Fibroblast of peridontal ligament (primary cell): ENCODE data around the gene ELFN1.

Experiments used
- DNase-seq: peaks from one replicate; pipeline ENCODE4 v3.0.0-alpha.2; 2010; ENCODE audit errors: extremely low read depth

Gene ELFN1

GRCh38 chr7:1669954-1670893, at the start of gene ELFN1:
ELFN1 (plus strand) TSS chr7:1670277; CDS start chr7:1744597, 74,320 bp downstream.
- DNase-seq = peak; percentile 61

DNA sequence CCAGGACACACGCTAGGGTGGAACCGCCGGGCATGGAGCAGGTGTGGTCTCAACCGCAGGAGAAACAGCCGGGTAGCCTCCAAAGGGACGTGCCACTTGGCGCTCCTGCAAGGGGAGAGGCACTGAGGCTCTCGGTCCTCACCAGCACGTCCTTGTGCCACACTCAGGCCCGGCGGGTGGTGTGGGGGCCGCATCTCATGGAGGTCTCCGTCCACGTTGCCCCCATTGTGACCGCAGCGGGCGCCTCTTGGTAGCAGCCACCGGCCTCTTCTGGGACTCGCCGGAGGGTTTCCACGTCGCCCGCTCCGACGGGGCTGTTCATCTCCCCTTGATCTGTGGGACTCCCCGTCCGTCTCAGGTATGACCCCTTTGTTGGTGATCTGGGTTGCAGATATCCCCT, 49.2 kb upstream of the ELFN1 start:
- DNase-seq = no peak

DNA sequence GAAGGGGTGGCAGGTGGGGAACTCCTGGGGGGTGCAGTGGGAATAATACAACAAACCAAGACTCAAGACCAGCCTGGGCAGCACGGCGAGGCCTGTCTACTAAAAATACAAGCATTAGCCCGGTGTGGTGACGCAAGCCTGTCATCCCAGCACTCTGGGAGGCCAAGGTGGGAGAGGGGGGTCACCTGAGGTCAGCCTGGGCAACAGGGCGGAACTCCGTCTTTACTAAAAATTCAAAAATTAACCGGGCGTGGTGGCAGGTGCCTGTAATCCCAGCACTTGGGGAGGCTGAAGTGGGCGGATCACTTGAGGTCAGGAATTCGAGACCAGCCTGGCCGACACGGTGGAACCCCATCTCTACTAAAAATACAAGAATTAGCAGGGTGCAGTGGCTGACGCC, 48.4 kb upstream of the ELFN1 start:
- no peak for DNase-seq

- no peak for DNase-seq
Measured at GRCh38 chr7:1622441-1622840, 47.6 kb upstream of the ELFN1 start.

- DNase-seq = no peak
Measured at GRCh38 chr7:1623810-1624209, 46.3 kb upstream of the ELFN1 start.

DNA sequence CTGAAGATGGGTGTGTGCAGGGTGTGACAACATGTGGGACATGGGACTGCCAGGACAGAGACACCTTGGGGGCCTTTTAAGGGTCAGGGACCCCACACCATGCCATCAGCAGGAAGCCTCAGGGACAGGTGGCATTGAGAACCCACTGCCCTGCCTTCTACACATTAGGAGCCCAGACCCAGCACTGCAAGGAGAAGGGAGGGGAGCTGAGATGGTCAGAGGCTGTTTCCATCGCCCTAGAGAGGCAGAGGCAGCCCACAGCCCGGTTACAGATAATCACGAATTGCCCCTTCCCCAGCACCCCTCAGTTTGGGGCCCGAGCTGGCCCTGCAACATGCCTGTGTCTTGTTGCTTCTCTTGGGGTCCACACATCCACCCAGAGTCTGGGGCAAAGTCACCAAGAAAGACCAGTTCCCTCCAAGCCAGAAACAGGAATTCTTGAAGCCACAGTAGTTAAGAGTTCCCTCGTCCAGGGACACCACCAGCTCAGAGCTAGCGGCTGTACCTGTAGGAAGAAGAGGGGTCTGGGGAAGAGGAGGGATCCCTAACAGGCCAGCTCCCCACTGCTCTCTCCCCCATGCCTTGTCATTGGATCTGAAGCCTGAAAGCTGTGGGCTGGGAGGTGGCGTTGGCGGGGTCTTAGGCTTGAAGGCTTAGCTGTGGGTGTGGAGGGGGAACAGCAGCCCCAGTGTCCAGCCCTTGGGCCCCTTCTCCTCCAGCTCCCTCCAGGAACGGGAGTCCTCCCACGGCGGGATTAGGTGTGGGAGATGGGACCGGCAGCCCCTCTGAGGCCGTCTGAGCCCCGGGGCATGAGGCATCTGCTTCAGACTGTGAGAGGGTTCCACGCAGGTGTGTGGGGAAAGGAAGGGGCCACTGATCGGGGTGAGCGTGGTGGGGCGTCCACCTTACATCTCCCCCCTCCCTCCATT, 44.8 kb upstream of the ELFN1 start:
- no peak for DNase-seq

DNA sequence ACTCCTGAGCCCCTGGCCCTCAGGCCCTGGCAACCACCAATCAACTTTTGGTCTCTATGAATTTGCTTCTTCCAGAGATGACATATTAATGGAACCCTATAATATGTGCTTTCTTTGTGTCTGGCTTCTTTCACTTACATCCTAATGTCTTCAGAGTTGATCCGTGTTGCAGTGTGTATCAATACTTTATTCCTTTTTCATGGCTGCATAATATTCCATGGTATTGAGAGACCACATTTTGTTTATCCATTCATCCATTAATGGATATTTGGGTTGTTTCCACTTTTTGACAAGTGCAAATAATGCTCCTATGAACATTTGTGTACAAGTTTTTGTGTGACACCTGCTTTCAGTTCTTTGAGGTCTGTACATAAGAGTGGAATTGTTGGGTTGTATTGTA, 43.3 kb upstream of the ELFN1 start:
- DNase-seq = no peak

DNA sequence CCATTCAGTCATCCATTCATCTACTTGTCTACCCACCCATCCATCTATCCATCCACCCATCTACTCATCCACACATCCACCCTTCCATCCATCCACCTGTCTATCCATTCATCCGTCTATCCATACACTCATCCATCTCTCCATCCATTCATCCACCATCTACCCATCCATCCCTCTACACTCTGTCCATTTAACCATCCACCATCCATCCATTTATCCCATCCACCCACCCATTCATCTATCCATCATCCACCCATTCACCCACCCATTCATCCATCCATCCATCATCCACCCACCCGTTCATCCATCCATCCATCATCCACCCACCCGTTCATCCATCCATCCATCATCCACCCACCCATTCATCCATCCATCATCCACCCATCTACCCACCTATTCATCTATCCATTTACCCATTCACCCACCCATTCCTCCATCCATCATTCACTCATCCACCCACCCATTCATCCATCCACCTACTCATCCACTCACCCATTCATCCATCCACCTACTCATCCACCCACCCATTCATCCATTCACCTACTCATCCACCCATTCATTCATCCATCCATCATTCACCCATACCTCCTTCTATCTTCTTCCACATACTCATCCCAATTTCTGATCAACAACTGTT, 39.3 kb upstream of the ELFN1 start:
- no peak for DNase-seq

GRCh38 chr7:1631678-1632077, 38.4 kb upstream of the ELFN1 start:
- no peak for DNase-seq

GRCh38 chr7:1632506-1632905, 37.6 kb upstream of the ELFN1 start:
- DNase-seq = no peak

DNA sequence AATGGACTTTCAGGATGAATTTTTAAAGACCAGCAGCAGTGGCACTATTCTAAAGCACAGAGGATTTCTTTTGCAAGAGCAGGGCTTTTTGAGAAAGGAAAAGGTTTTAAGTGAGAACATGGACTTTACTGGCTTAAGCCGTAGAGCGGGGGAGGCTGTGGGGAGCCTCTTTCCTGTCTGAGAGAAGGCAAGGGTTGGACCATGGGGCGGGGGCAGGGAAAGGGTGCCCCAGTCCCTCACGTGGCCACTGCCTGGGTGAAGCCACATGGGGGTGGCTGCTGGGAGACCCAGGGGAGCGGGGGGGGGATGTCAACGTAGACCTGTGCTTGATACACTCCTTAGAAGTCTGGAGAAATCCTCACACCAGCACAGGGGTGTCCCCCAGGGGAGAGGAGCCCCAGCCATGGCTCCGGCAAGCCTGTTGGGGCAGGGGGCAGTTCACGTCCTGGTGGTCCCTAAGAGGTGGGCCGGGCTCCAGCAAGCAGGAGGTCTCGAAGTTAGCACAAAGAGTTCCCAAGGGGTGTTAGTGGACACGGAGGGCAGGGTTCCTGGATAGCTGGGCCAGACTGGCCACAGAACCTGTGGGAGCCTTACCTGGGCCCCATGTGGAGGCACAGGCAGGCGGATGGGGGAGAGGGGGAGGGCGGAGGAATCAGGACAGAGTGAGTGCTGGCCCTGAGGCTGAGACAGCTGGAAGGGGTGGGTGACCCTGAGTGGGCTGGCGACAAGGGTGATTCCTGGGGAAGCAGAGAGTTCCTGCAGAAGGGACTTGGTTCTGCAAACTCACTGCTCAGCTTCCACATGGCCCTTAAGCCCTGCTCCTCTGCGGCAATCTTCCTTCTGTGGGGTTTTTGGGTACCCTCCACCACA, 36.9 kb upstream of the ELFN1 start:
- no peak for DNase-seq

- no peak for DNase-seq
Measured at GRCh38 chr7:1635401-1635800, 34.7 kb upstream of the ELFN1 start.

- no peak for DNase-seq
Measured at GRCh38 chr7:1637155-1637554, 32.9 kb upstream of the ELFN1 start.

- DNase-seq = peak; percentile 15
Measured at GRCh38 chr7:1638215-1638661, 31.8 kb upstream of the ELFN1 start.

DNA sequence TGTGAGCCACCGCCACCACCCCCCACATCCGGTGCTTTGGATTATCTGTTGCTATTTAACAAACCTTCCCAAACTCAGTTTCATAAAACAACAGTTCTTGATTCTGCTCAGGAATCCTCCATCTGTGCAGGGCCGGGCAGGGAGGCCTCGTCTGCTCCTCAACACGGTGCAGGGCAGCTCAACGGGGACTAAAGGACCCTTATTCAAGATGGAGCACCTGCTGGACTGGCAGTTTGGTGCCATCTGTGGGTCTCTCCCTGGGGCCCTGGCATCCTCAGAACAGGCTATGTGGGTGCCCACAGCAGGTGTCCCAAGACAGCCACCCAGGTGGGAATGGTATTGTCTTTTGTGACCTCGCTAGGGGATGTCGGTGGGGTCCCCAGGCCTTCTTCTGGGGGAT, 31.0 kb upstream of the ELFN1 start:
- no peak for DNase-seq

- no peak for DNase-seq
Measured at GRCh38 chr7:1639532-1640175, 30.4 kb upstream of the ELFN1 start.

DNA sequence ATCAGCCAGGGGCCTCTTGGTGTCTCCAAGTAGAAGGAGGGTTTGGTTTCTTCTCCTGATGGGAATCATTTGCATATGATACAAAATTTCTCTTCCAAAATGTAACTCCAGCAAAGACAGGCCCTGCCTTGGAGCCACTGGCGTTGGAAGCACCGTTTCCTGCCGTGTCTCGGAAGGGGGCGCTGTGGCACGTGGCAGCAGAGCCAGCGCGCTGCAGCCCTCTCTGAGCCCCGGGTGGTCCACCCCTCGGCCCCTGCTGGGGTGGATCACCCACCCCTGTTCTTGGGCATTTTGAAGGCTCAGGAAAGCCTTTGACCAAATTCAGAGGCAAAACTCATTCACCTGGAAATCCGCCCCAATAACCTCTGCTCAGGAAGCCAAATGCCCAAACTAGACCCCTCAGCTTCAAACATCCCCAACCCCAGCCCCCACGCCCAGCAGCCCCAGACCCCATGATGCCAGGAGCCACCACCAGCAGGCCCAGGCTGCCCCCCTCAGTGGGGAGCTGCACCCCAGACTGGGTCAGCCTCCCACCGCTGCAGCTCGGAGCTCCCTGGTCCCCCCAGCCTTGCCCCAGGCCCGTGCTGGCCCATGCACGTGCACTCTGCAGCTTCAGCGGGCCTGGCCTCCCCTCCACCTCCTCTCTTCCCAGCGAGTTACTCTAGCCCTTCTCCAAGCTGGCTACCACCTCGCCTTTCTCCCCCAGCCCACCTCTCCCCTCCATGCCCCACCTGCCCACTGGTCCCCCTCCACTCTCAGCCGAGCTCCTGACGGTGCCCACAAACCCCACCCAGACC, 29.5 kb upstream of the ELFN1 start:
- no peak for DNase-seq

DNA sequence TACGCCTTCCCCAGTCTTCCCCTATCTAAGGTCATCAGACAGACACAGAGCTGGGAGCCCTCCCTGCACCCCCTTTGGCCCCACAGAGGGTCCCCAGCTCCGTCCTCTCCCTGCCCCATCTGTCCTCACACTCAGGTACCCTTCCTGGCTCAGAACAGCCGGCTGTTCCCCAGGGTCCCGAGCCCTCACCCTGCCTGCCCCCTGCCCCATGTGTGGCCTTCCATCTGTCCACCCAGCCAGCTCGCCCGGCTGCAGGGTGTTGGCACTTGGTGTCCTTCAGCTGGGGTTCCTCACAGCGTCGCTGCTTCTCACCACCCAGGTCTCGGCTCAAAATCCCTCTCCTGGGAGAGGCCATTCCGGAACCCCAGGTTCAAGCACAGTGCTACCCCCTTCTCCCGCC, 28.9 kb upstream of the ELFN1 start:
- no peak for DNase-seq

DNA sequence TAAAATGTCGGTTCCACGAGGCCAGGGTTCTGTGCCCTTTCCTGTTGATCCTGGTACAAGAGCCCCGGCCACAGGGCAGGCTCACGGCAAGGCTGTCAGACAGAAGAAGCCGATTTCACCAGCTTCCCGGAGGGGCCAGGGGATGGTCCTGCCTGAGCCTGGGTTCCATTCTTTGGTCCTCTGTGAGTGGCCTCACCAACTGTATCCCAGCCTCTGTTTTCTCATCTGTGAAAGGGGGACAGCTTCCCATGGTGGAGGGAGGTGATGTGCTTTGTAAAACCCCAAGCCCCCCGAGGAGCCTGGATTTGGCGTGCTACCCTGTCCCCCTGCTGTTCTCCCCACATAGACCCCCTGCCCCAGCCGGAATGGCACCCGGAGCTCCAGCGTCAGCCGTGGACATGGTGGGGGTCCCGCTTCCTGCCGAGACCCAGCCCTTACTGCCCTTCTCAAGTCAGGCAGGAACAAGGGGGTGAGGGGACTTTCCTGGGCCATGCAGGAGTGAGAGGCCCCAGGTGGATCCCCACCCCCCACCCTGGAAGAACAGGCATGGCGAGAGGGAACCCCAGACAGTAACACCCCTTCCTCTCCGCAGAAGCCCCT, 28.3 kb upstream of the ELFN1 start:
- DNase-seq = no peak
